Keratinocyte (primary cell): ENCODE results near the gene RAB3B. TPM values are rescaled to one million over a fixed set of nuclear protein-coding genes. Genes with fewer than 3 reads are reported as not detected.
"Not testable (repeated sequence)": the region's sequence is repeated elsewhere in the genome, so short reads cannot be mapped to it uniquely, and the experiment has no call there.

Experiments
- DNase-seq: peaks from one replicate; pipeline ENCODE4 v3.0.0-alpha.2; 2011; ENCODE audit warnings: low read depth, missing footprints, low spot score
- FAIRE-seq: peaks from 2 replicates; lab custom pipeline; 2011; peaks lifted over from hg19 to GRCh38; lab: Jason Lieb, UNC
- H2AFZ ChIP-seq: 2 replicates; pipeline ENCODE4 v1.6.0; 2012; ENCODE audit warnings: low read length, control low read depth, inconsistent platforms; ENCODE audit not compliant: control insufficient read depth
- H3K27ac ChIP-seq: 2 replicates; pipeline ENCODE4 v1.5.1; 2011; ENCODE audit warnings: low read length; ENCODE audit not compliant: control insufficient read depth, insufficient read depth
- H3K27me3 ChIP-seq: 3 replicates; pipeline ENCODE4 v1.6.0; 2011; ENCODE audit warnings: low read length; ENCODE audit not compliant: control insufficient read depth, insufficient read depth; ENCODE audit errors: extremely low read depth
- H3K36me3 ChIP-seq, 2 experiments: 2 replicates in 1 of 2; 3 replicates in 1 of 2; pipeline ENCODE4 v1.5.1; 2011; ENCODE audit warnings: low read length in 2 of 2, mild to moderate bottlenecking in 1 of 2; ENCODE audit not compliant: control insufficient read depth in 2 of 2, insufficient read depth in 2 of 2; ENCODE audit errors: extremely low read depth in 1 of 2
- H3K4me1 ChIP-seq: 3 replicates; pipeline ENCODE4 v1.5.1; 2011; ENCODE audit warnings: low read length; ENCODE audit not compliant: control insufficient read depth, insufficient read depth; ENCODE audit errors: extremely low read depth
- H3K4me2 ChIP-seq: 3 replicates; pipeline ENCODE4 v1.6.0; 2011; ENCODE audit warnings: low read depth, low read length; ENCODE audit not compliant: control insufficient read depth, insufficient read depth; ENCODE audit errors: extremely low read depth
- H3K4me3 ChIP-seq, 3 experiments: fragments of 200-600 bp in 1 of 3; sonication (generic) in 1 of 3; 2 replicates in 2 of 3; 3 replicates in 1 of 3; pipeline ENCODE4 v1.5.1; 2011 to 2016; ENCODE audit warnings: low read length in 3 of 3, mild to moderate bottlenecking in 3 of 3, control low read depth in 2 of 3, inconsistent platforms in 1 of 3, low read depth in 1 of 3, mixed read lengths in 1 of 3, mixed run types in 1 of 3, moderate library complexity in 1 of 3; ENCODE audit not compliant: control insufficient read depth in 2 of 3, insufficient read depth in 2 of 3; ENCODE audit errors: extremely low read depth in 1 of 3
- H3K79me2 ChIP-seq: 2 replicates; pipeline ENCODE4 v1.6.0; 2012; ENCODE audit warnings: low read length; ENCODE audit not compliant: control insufficient read depth, insufficient read depth
- H3K9ac ChIP-seq: 3 replicates; pipeline ENCODE4 v1.6.0; 2011; ENCODE audit warnings: low read length; ENCODE audit not compliant: control insufficient read depth, insufficient read depth; ENCODE audit errors: extremely low read depth
- H3K9me1 ChIP-seq: 3 replicates; pipeline ENCODE4 v1.6.0; 2011; ENCODE audit warnings: low read length; ENCODE audit not compliant: control insufficient read depth, insufficient read depth; ENCODE audit errors: extremely low read depth
- H3K9me3 ChIP-seq: 2 replicates; pipeline ENCODE4 v1.5.1; 2012; ENCODE audit warnings: low read depth, low read length; ENCODE audit not compliant: control insufficient read depth
- H4K20me1 ChIP-seq: 3 replicates; pipeline ENCODE4 v1.6.0; 2011; ENCODE audit warnings: low read length; ENCODE audit not compliant: control insufficient read depth, insufficient read depth; ENCODE audit errors: extremely low read depth
- EZH2 ChIP-seq: IDR thresholded peaks from one replicate; pipeline ENCODE4 v1.6.1; 2012; ENCODE audit warnings: inconsistent platforms, mild to moderate bottlenecking, low read length, moderate library complexity
- dilution Hi-C: fragments of 300-500 bp; cut with MboI; formaldehyde crosslinking; loops from one replicate; pipeline ENCODE4 v1.7.0; 2020; ENCODE audit warnings: low sequenced_read_pairs; ENCODE audit not compliant: extremely low pct_ligation_motif_present
- polyA plus RNA-seq, 5 experiments: library from polyadenylated mRNA; depleted of rRNA in 3 of 5; stranded (reverse) in 3 of 5; stranded (forward) in 1 of 5; unstranded in 1 of 5; fragments of >200 nt; gene quantifications; 1 replicate in 1 of 5; 2 replicates in 3 of 5; 3 replicates in 1 of 5; pipeline versions ENCODE4 v1.2.1 to v1.2.3, GENCODE V29; 2011 to 2012; ENCODE audit warnings: missing spikeins in 2 of 5, low read depth in 1 of 5, low replicate concordance in 1 of 5
- TF ChIP-seq, protein P1 (sequence below), 3 experiments: IDR thresholded peaks in 1 of 3; conservative IDR thresholded peaks in 1 of 3; optimal IDR thresholded peaks in 1 of 3; 2 replicates in 2 of 3; 3 replicates in 1 of 3; pipeline versions ENCODE3 to v1.5.1; 2011; ENCODE audit warnings: low read length in 3 of 3, mild to moderate bottlenecking in 3 of 3, moderate library complexity in 2 of 3, control low read depth in 1 of 3, inconsistent platforms in 1 of 3; ENCODE audit not compliant: insufficient read depth in 2 of 3; ENCODE audit errors: extremely low read depth in 1 of 3

The RAB3B gene
- polyA plus RNA-seq, 1 donor (not counting 4 experiments of a cell fraction or from before 2014, with no cell fraction given): 2.6 TPM

- dilution Hi-C loops: no loop called here
- TF ChIP-seq EZH2: no peak
- TF ChIP-seq, protein P1, sequence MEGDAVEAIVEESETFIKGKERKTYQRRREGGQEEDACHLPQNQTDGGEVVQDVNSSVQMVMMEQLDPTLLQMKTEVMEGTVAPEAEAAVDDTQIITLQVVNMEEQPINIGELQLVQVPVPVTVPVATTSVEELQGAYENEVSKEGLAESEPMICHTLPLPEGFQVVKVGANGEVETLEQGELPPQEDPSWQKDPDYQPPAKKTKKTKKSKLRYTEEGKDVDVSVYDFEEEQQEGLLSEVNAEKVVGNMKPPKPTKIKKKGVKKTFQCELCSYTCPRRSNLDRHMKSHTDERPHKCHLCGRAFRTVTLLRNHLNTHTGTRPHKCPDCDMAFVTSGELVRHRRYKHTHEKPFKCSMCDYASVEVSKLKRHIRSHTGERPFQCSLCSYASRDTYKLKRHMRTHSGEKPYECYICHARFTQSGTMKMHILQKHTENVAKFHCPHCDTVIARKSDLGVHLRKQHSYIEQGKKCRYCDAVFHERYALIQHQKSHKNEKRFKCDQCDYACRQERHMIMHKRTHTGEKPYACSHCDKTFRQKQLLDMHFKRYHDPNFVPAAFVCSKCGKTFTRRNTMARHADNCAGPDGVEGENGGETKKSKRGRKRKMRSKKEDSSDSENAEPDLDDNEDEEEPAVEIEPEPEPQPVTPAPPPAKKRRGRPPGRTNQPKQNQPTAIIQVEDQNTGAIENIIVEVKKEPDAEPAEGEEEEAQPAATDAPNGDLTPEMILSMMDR (optimal IDR thresholded peaks at IDR 0.05 in 1 of 3, IDR thresholded peaks at IDR 0.05 in 1 of 3, conservative IDR thresholded peaks at IDR 0.05 in 1 of 3; ENCODE audit: extremely low read depth in 1 of 3, insufficient read depth in 2 of 3, low read length in 3 of 3): no peak
- no peaks in the 10 kb centered on the region for H3K27me3 ChIP-seq
- H3K36me3 ChIP-seq: peaks cover 0 to 2% of the 10 kb centered on the region in 2 experiments
- no peak overlapping the region for H2AFZ ChIP-seq
- peak overlapping the region; percentile 90 for H3K9ac ChIP-seq
- H4K20me1 ChIP-seq: peaks cover 9% of the 10 kb centered on the region
- H3K9me3 ChIP-seq: no peaks in the 10 kb centered on the region
- DNase-seq: no peak
- H3K4me3 ChIP-seq: peak overlapping the region; percentile 80 to 94 (median 88)
- no peaks in the 10 kb centered on the region for H3K9me1 ChIP-seq
- H3K79me2 ChIP-seq: peaks cover 32% of the 10 kb centered on the region
- peaks cover 21% of the 10 kb centered on the region for H3K4me1 ChIP-seq
- H3K4me2 ChIP-seq: peak overlapping the region; percentile 84
- no peak for FAIRE-seq
- peak overlapping the region; percentile 78 for H3K27ac ChIP-seq
These were observed 41.8 kb upstream of the RAB3B start for GRCh38 chr1:52032124-52032784.

GRCh38 chr1:52028839-52029238 lies 38.3 kb upstream of the RAB3B start:
- Histone ChIP-seq H3K4me1 (peaks cover 18% of the 10 kb centered on the region), H3K36me3 (peaks cover 7 to 10% of the 10 kb centered on the region in 2 experiments), H3K79me2 (peaks cover 32% of the 10 kb centered on the region)
- FAIRE-seq, DNase-seq, H3K4me3 ChIP-seq, H3K9ac ChIP-seq, H2AFZ ChIP-seq, H3K4me2 ChIP-seq, dilution Hi-C loops, H4K20me1 ChIP-seq, H3K9me1 ChIP-seq, H3K27me3 ChIP-seq, H3K9me3 ChIP-seq, H3K27ac ChIP-seq: not testable (repeated sequence)

DNA sequence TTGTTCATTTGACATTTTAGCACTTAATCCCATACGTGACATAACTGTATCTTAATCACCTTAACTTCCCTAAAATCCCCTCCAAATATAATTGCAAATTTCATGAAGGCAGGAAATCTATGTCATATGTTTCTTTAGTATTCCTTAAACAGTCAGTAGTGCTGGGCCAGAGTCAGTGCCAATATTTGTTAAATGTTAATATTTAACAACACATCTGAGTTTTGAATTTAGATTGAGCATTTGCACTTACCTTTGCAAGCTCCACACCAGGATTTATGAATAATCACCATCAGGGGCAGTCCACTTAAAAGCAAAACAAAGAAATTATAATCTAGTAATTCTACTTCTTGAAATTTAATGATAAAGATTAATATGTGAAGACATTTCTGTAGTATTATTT lies 37.8 kb upstream of the RAB3B start:
- H3K27ac ChIP-seq: no peak overlapping the region
- peaks cover 28% of the 10 kb centered on the region for H3K79me2 ChIP-seq
- DNase-seq (no peak), FAIRE-seq (no peak)
- no peak overlapping the region for H3K4me2 ChIP-seq
- no peak overlapping the region for H3K4me3 ChIP-seq
- H3K9me1 ChIP-seq: no peaks in the 10 kb centered on the region
- H2AFZ ChIP-seq: no peak overlapping the region
- peaks cover 16% of the 10 kb centered on the region for H3K4me1 ChIP-seq
- TF ChIP-seq EZH2: no peak
- TF ChIP-seq, protein P1 (optimal IDR thresholded peaks at IDR 0.05 in 1 of 3, IDR thresholded peaks at IDR 0.05 in 1 of 3, conservative IDR thresholded peaks at IDR 0.05 in 1 of 3; ENCODE audit: extremely low read depth in 1 of 3, insufficient read depth in 2 of 3, low read length in 3 of 3): no peak
- dilution Hi-C loops: no loop called here
- H3K9me3 ChIP-seq: no peaks in the 10 kb centered on the region
- H3K36me3 ChIP-seq: peaks cover 7 to 10% of the 10 kb centered on the region in 2 experiments
- no peaks in the 10 kb centered on the region for H3K27me3 ChIP-seq
- H4K20me1 ChIP-seq: peaks cover 9% of the 10 kb centered on the region
- no peak overlapping the region for H3K9ac ChIP-seq
